HG02588 (cell line): ENCODE results near the gene CCIN.
"Not testable (repeated sequence)": the region's sequence is repeated elsewhere in the genome, so short reads cannot be mapped to it uniquely, and the experiment has no call there.

ENCODE experiments used
- ATAC-seq: cut with Tn5 transposase; IDR thresholded peaks from one replicate; pipeline ENCODE4 v1.9.1; 2021; ENCODE audit warnings: mild to moderate bottlenecking, moderate library complexity; ENCODE audit not compliant: unreplicated experiment

The CCIN gene

DNA sequence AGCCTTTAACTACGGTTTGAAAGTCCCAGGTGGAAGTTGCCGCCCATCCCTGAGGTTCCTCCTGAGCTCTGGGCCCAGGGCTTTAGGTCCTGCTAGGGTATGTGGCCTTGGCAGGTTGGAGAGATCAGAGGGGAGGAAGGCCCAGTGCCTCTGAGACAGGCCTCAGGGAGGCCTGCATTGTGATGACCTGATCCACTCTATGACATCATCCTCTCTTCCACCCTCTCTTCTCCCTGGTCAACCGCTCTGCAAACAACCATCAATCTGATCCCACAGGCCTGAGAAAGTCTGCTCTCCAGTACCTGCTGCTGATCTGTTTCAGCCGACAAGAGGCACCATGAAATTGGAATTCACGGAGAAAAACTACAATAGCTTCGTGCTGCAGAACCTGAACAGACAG, at the start of gene CCIN:
CCIN (plus strand) TSS at position 223 of the 400 bp plus-strand sequence; CDS start at position 338, 115 bp downstream.
- ATAC-seq = no peak

DNA sequence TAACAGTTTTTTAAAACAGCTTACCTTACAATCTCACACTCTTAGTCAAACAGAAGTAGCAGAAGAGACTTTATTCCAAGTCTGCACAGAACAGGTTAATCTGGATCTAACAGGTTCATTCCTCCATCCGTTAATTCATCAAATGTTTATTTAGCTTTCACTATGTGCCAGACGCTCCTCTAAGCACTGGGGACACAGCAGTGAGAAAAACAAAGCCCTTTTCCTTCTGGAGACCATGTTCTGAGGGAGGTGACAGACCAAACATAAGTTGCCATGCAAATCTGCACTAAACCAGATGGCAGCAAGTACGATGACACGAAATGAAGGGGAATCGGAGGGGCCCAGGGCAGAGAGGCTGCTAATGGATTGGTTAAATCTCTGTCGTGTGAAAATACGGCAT, 49.7 kb upstream of the CCIN start:
- ATAC-seq = no peak

DNA sequence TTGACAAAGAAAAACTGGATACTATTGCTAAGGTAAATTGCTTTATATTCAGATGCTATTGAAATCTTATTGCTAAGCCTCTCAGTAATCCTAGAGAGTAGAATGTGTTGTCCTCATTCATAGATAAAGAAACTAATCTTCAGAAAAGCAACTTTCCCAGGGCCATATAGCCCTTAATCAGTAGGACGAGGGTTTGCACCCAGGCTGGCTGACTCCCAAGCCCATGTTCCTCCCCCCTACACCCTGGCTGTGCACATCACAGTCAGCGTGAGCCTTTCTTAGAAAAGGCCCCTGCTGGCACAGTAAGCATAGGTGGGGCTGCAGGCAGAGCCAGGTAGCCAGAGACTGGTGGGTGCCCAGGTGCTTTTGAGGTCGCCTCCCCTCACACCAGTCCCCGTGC, 48.5 kb upstream of the CCIN start:
- no peak for ATAC-seq

DNA sequence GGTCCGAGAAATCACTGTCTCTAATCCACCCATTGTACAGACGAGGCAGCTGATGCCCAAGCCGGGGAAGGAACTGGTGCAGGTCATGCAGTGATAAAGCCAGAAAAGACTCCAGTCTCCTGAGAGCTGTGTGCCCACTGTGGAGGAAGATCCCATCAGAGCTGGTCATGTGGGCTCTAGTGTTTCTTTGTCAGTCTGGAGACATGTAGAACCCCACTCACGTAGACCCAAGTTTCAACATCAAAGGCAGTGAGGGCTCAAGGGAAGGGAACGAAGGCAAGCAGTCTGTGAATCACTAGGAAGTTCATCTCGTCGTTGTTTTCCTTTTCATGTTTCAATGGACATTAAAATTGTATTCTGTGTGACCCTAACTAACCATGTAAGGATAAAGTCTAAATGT, 47.2 kb upstream of the CCIN start:
- ATAC-seq = no peak

DNA sequence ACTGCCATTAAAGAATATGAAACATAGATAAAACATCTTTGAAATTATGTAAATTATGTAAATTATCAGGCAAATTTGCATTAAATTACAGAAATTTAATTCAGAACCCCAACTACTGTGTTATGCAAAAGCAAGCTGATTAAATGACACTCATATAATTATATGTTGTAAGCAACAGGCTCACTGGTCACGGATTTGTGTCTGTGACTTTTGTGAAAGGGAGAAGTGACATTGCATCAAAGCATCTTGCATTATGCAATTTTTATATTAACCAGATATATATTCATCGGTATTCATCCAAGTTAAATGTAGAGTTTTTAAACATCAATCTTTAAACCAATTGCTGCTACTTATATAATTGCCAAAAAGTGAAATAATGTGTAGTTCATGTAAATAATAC, 45.7 kb upstream of the CCIN start:
- ATAC-seq = no peak

DNA sequence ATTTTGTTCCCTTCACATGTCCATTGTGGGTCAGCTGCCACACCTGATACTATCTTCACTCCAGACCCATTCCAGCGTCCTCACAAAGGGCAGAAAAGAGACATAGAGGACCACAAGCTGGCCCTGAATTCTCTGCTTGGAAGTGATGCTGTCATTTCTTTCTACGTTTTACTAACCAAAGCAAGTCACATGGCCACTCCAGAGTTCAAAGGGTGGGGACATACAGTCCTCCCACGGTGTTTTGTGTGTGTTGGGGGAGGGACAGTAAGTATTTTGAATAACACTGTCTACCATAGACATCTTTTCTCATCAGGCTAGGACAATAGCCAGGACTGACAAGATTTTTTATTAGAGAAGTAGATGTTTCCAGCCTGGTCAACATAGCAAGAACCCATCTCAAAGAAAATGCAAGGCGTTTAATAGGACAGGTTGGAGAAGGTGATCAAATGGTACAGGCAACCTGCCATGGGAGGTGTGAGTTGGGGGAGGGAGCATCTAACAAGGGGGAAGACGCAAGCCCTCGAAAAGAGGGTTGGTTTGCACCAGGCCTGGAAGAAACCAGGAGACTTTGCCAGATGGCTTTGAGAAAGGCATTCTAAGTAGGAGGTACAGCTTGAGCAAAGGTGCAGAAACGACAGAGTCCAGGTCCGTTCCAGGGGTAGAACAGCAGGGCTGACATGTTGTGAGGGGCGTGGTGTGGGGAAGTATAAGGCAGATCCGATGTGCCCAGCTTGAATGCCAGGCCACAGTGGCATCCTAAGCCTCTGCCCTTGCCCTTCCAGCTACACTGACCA, 43.9 kb upstream of the CCIN start:
- ATAC-seq = no peak

DNA sequence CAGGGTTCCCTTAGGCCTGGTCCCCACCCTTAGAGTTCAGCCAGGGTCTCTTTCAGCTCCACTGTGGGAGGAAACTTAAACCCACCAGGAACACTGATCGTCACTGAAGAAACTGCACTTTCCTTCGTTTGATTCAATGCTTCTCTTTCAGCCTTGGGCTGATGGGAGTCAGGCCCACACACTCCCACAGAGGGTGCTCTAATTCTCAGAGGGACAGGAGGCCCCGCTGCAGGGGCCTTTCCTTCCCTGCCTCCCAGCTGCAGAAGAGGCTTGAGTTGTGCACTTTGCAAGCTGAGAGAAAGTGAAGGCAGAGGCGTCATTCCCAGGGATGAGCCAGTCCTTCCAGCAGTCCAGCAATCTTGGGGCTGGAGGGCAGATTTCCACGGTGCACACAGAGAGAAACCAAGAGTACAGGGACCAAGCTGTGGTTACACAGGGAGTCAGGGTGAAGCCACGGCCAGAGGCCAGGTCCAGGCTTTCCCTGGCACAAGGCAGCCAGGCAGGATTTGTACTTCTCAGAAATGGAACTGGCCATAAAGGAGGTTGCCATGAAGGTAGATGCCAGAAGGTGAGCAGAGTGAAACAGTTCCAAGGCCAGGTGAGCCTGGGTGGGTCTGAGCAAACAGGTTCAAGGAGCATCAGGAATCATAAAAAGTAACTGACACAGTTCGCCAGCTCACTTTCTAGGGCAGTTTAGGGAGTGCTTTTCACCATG, 43.0 kb upstream of the CCIN start:
- no peak for ATAC-seq

DNA sequence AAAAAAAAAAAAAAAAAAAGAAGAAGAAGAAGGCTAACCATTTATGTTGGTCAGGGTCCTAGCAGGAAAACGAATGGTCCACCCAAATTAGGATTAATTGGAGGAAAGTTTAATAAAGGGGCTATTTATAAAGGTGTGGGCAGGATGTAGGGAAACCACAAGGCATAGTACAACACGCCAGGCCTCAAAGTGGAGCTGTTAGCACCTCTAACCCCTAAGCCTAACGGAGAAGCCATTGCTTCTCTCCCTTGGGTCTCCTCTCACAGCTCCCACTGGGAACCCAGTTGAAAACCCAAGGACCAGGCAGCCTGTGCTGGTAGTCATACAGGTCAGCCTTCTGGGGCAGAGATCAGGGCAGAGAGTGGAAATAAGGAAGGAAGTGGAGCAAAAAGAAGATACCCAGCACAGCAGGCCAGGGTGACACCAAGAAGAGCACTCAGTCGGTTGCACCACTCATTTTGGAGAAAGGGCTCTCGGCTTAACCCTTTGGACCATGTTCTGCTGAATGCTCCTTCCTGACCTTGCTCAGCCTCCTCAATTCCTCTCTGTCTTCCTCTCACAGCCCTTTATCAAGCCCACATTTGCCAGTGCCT, 41.4 kb upstream of the CCIN start:
- no peak for ATAC-seq

DNA sequence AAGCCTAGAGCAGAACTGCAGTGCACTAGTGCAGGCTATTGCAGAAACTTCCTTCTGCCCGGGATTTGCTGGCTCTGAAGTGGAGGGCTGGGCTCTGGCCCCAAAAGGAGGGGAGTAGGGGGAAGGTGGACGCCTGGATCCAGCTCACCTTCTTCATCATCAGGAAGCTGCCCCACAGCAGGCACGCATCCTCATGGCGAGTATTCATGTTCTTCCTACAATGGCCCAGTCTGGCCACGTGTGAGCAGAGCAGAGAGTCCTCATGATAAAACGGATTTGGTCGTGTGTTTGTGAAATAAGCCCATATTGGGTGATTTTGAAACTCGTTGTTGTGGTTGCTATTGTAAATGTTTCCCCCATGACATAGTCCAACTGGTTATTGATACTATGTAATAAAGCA, 40.8 kb upstream of the CCIN start:
- no peak for ATAC-seq

DNA sequence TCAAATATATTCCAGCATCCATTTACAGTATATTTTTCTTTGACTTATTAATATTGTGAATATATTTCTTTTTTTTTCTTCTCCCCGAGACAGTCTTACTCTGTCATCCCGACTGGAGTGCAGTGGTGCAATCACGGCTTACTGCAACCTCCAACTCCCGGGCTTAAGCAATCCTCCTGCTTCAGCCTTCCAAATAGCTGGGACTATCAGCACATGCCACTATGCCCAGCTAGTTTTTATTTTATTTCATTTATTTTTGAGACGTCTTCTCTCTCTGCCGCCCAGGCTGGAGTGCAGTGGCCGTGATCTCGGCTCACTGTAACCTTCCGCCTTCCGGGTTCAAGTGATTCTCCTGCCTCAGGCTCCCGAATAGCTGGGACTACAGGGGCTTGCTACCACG, 40.0 kb upstream of the CCIN start:
- no peak for ATAC-seq

DNA sequence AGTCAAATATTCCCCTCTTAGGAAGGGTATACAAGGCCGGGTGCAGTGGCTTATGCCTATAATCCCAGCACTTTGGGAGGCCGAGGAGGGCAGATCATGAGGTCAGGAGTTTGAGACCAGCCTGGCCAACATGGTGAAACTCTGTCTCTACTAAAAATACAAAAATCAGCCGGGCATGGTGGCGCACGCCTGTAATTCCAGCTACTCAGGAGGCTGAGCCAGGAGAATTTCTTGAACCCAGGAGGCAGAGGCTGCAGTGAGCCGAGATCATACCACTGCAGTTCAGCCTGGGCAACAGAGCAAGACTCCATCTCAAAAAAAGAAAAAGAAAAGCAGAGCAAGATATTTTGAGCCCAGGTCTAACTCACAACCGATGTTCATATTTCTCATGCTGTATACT, 37.5 kb upstream of the CCIN start:
- not testable (repeated sequence) for ATAC-seq

DNA sequence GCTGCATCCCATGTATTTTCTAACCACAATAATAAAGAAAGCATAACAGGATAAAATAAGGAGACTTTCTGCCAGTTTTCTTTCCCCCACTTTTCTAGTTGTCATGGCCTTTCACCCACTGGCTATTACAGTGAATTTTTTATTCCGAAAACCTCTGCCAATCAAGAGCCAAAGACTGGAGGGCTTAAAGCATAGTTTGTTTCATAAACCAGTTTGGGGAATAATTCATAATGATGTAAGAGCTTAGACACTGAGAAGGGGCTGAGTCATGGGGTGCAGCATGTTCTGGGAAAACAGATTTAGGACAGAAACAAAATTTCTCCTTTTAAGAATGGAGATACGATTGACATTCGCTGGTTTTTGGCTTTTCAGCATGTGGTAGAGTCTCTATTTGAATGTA, 37.1 kb upstream of the CCIN start:
- no peak for ATAC-seq

DNA sequence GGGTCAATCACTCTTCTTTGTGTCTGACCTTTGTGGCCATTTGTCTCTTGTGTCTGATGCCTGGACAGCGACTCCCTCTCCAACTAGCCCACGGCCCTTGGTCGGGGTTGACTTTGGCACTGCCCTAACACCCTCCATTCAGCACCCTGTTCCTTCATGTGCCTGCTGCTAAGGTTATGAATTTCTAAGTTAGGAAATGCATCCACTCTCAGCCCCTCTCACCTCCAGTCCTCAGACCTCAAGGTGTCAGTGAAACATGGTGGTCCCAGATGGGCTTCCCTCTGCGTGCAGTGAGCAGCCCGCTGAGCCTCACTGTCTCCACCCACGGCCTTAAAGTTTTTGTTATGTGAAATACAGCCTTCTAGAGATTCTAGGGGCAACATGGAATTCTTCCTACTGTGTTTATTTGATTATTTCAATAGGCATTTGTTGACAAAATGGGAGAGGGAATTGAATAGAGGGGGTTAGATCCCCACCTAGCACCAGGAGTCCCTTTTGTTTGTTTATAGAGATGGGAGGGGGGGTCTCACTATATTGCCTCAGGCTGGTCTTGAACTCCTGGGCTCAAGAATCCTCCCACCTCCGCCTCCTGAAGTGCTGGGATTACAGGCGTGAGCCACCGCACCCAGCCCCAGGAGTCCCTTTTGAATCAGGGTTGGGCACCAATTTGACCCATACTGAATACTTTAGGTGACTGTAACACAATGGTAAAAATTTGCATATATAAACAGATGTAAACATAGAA, 34.3 kb upstream of the CCIN start:
- ATAC-seq = no peak

DNA sequence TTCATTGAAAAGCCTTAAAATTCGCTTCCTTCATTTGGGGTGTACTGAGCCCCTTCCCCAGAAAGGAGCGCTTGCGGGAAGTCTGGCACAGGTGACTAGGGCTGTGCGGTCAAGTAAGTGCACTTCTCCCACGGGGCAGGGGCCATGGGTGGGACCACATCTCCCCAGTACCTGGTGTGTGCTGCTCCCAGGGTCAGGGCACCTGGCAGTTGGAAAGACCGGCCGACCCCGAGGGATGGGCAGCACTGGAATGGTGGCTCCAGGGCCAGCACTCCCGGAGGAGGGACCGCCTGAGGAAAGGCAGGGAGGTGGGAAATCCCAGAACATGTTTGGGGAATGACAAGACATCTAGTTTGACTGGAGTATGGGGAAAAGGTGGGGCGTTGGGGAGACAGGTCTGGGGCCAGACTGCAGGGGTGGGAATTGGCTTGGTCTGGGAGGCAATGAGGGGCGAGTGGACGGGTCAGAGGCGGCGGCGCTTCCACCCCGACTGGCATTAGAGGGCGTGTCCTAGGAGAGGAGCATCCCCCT, 33.4 kb upstream of the CCIN start:
- no peak for ATAC-seq

DNA sequence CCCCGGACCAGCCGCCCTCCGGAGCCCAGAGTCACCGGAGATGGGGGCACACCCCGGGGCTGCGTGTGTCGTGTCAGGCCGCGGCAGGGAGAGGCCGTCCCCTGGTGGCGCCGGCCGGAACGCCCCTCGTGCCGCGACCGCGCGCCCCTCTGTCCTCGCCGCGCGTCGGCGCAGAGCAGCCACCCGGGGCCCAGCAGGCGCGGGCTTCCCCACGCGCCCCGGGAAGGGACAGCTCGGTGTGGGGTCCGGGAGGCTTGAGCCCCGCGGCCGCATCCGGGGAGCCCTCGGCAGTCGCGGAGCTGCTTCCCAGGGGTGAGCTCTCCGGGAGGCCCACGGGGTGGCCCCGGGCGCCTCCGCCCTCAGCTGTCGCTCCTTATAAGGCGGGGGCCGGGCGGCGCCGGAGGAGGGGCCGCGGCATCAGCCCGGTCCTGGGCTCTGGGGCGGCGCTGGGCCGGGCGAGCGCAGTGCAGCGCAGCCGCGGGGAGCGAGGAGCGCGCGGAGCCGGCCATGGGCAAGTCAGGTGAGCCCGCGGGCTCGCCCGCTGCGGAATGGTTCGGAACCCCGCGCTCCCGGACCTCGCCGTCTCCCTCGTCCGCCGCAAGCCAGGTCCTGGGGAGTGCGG, 32.8 kb upstream of the CCIN start, which contains the start of gene GLIPR2:
GLIPR2 (plus strand) TSS at position 462 of the 622 bp plus-strand sequence; CDS start at position 508, 46 bp downstream.
- ATAC-seq = peak; percentile 94

DNA sequence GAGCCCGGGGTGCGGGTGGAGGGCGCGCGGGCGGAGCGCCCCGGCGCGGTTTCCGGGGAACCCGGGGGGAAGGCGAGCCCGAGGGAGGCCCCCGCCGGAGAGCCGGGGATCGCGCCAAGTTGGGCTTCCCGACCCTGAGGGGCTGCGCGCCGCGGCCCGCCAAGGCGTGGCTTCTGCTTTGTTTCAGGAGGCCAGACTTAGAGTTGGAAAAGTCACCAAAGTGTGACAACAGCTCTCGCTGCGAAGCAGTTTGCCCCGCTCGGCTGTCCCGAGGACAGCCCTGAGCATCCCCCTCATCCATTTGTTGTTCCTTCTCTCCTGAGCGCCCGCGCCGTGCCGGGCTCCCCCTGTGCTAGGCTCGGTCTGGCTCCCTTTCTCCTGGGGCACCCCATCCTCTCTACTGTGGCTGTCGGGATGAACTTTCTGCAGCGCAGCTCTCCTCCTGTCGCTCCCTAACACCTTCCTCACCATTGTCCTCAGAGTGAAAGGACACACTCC, 32.2 kb upstream of the CCIN start:
- peak; percentile 32 for ATAC-seq

DNA sequence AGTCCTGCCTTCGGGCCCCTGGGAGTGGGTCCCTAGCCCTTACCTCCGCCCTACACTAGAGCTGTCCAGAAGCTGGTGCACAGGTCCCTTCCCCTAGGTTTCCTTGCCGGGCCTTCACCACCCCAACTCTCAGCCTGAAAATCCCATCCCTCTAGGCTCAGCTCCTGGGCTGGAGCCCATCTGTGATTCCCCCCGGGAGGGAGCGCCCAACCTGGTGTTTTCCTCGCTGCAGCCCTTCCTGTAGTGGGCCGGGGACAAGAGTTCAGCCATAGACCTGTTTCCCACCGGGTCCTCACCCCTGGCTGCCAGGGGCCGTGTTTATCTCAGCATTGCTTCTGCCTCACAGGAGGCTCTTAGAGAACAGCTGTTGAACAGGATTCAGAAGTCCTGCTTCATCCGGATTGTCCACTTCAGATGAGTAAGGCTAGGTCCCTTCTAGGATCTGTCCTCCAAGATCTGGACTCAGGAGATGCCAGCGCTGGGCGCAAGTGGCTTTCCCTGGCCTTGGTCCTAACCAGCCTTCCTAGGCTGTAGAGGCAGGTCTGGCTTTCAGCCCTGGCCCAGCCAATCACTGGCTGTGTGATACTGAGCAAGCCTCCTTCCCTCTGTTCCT, 31.7 kb upstream of the CCIN start:
- no peak for ATAC-seq

DNA sequence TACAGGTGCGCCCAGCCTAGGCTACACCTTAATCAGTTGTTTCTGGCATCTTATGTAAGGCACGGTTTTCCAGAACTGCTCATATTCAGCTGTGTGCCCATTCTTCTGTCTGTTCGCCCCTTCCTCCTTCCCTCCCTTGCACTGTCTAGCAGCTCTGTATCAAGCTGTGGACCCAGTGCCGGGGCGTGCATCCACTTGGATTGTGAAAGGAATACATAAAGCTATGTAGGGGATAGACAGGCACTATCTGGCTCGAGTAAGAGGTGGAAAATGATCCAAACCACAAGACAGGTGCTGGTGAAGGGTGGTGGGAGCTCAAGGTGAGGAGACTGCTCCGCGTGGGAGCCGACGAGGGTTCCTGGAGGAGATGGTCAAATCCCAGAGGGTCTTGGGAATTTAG, 30.7 kb upstream of the CCIN start:
- ATAC-seq = no peak

DNA sequence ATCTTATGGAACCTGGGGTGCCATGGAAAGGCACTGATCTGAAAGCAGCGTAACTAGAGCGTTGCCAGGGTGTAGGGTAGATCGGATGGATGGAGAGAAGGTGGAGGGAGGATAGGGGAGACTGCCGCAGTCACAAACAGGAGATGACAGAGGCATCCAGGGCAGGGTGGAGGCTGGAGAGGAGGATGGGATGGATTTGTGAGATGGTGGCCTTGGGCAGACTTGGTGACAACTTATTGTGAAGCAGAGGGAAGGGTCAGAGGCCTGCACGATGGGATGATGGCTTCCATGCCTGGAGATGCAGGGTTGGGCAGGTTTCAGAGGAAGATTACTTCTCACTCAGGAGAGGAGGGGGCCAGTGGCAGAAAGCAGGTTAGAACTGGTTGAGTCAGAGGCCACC, 30.3 kb upstream of the CCIN start:
- no peak for ATAC-seq
